Smooth muscle cell of bladder (primary cell): Measurements from ENCODE around the gene UBB. TPM values are rescaled to one million over a fixed set of nuclear protein-coding genes. Genes with fewer than 3 reads are reported as not detected.

Experiments used
- total RNA-seq: library from RNA; depleted of rRNA; stranded (reverse); fragments of >200 nt; gene quantifications from 2 replicates; pipeline ENCODE4 v1.2.3, GENCODE V29; 2014

The UBB gene
- 4,404 and 4,718 TPM in 2 replicates for total RNA-seq

GRCh38 chr17:16380640-16381495, at the start of gene UBB:
TSS of gene UBB (plus strand) at chr17:16381091. CDS start at chr17:16381908, 817 bp downstream.

GRCh38 chr17:16353317-16354174, 27.3 kb upstream of the UBB start, which contains the start of gene CENPV:
TSS of gene CENPV (minus strand) at chr17:16353469. CDS start at chr17:16353436, 33 bp downstream.

GRCh38 chr17:16415031-16415924, 34.4 kb downstream of the UBB start, which contains the start of gene TRPV2:
TSS of gene TRPV2 (plus strand) at chr17:16415571. CDS start at chr17:16417669, 2,098 bp downstream.

Other genes starting within 250 kb of the UBB start
- gene NCOR1, start 165.6 kb upstream of the UBB start, total RNA-seq, result 63.4 and 66.2 TPM in 2 replicates
- gene PIGL, start 163.9 kb upstream of the UBB start, total RNA-seq, result 12.0 and 12.1 TPM in 2 replicates
- 14.1 and 21.9 TPM in 2 replicates for gene CENPV, start 27.6 kb upstream of the UBB start, total RNA-seq
- 36.6 and 45.6 TPM in 2 replicates for gene TRPV2, start 34.5 kb downstream of the UBB start, total RNA-seq
- gene LRRC75A, start 111.1 kb downstream of the UBB start, total RNA-seq, result 0.71 and 0.83 TPM in 2 replicates
- 4.8 and 5.3 TPM in 2 replicates for gene ZNF287, start 188.1 kb downstream of the UBB start, total RNA-seq